ENCODE data around the gene ANKRD26.

ANKRD26 gene

GRCh38 chr10:27104919-27105318 is 4.6 kb upstream of the ANKRD26 start:
- TF ChIP-seq ZNF384 (IDR thresholded peaks at IDR 0.05) = no peak
- no peak for TF ChIP-seq SP1 (IDR thresholded peaks at IDR 0.05)
- no peak for TF ChIP-seq FOXK2 (IDR thresholded peaks at IDR 0.05)
- TF ChIP-seq ARNT (IDR thresholded peaks at IDR 0.05) = no peak
- no peak for TF ChIP-seq ELF4 (IDR thresholded peaks at IDR 0.05)
- no peak for TF ChIP-seq BHLHE40 (IDR thresholded peaks at IDR 0.05; ENCODE audit: borderline replicate concordance)
- TF ChIP-seq PKNOX1 (IDR thresholded peaks at IDR 0.05) = no peak
- no peak for TF ChIP-seq SUZ12 (IDR thresholded peaks at IDR 0.05)
- TF ChIP-seq CTBP1 (IDR thresholded peaks at IDR 0.05; ENCODE audit: borderline replicate concordance) = no peak
- TF ChIP-seq L3MBTL2 (conservative IDR thresholded peaks at IDR 0.05) = no peak
- TF ChIP-seq LEF1 (IDR thresholded peaks at IDR 0.05; ENCODE audit: borderline replicate concordance) = no peak
- no peak for TF ChIP-seq FOXM1 (IDR thresholded peaks at IDR 0.05; ENCODE audit: borderline replicate concordance)
- TF ChIP-seq FOXA1 (IDR thresholded peaks at IDR 0.05) = no peak
- no peak for TF ChIP-seq HDGF (IDR thresholded peaks at IDR 0.05; ENCODE audit: borderline replicate concordance)
- TF ChIP-seq NFRKB (IDR thresholded peaks at IDR 0.05) = no peak
- TF ChIP-seq TARDBP (IDR thresholded peaks at IDR 0.05) = no peak
- ChIA-PET CTCF (no interaction called here), POLR2A (no interaction called here)
- no peak for DNase-seq (ENCODE audit: extremely low spot score)

DNA sequence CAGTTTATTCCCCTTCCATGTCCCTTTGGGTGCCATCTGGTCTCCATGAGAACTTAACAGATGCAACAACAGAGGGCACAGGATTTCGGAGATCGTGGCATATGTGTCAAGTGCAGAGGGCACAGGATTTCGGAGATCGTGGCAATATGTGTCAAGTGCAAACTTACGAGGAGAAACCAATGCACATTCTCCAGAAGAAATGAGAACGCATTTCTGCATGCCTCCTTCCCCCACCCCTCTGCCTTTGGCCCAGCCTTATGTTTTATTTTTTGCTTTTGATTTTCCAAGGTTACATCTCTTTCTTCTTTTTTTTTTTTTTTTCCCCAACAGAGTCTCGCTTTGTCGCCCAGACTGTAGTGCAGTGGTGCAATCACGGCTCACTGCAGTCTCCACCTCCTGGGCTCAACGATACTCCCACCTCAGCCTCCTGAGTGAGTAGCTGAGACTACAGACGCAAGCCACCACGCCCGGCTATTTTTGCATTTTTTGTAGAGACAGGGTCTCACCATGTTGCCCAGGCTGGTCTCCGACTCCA is 586 bp upstream of the ANKRD26 start:
- ChIA-PET POLR2A (interaction anchor here (0.9 to 1.6 kb wide), 17 partner anchors 8 to 350 kb away, joined by 3 to 15 read pairs (median 4); partner anchors contain the start of gene YME1L1), CTCF (no interaction called here)
- no peak for TF ChIP-seq PKNOX1 (IDR thresholded peaks at IDR 0.05)
- no peak for TF ChIP-seq HDGF (IDR thresholded peaks at IDR 0.05; ENCODE audit: borderline replicate concordance)
- no peak for TF ChIP-seq TARDBP (IDR thresholded peaks at IDR 0.05)
- TF ChIP-seq ZNF384 (IDR thresholded peaks at IDR 0.05) = no peak
- TF ChIP-seq FOXM1 (IDR thresholded peaks at IDR 0.05; ENCODE audit: borderline replicate concordance) = no peak
- TF ChIP-seq FOXK2 (IDR thresholded peaks at IDR 0.05) = no peak
- TF ChIP-seq LEF1 (IDR thresholded peaks at IDR 0.05; ENCODE audit: borderline replicate concordance) = no peak
- TF ChIP-seq NFRKB (IDR thresholded peaks at IDR 0.05) = no peak
- no peak for TF ChIP-seq ARNT (IDR thresholded peaks at IDR 0.05)
- TF ChIP-seq L3MBTL2 (conservative IDR thresholded peaks at IDR 0.05) = no peak
- TF ChIP-seq SUZ12 (IDR thresholded peaks at IDR 0.05) = no peak
- TF ChIP-seq SP1 (IDR thresholded peaks at IDR 0.05) = no peak
- TF ChIP-seq BHLHE40 (IDR thresholded peaks at IDR 0.05; ENCODE audit: borderline replicate concordance) = no peak
- no peak for TF ChIP-seq FOXA1 (IDR thresholded peaks at IDR 0.05)

GRCh38 chr10:27099448-27099847 is 846 bp downstream of the ANKRD26 start:
- CTCF ChIA-PET = no interaction called here
- TF ChIP-seq LEF1 (IDR thresholded peaks at IDR 0.05; ENCODE audit: borderline replicate concordance) = no peak
- TF ChIP-seq NFRKB (IDR thresholded peaks at IDR 0.05) = no peak
- DNase-seq (ENCODE audit: extremely low spot score) = no peak
- POLR2A ChIA-PET = interaction anchor here (1.4 to 1.6 kb wide), 2 partner anchors 15 to 54 kb away, joined by 7 to 15 read pairs; partner anchors contain the start of gene YME1L1

More for the DNA sequence above, 586 bp upstream of the ANKRD26 start:
- DNase-seq (ENCODE audit: extremely low spot score) = no peak

DNA sequence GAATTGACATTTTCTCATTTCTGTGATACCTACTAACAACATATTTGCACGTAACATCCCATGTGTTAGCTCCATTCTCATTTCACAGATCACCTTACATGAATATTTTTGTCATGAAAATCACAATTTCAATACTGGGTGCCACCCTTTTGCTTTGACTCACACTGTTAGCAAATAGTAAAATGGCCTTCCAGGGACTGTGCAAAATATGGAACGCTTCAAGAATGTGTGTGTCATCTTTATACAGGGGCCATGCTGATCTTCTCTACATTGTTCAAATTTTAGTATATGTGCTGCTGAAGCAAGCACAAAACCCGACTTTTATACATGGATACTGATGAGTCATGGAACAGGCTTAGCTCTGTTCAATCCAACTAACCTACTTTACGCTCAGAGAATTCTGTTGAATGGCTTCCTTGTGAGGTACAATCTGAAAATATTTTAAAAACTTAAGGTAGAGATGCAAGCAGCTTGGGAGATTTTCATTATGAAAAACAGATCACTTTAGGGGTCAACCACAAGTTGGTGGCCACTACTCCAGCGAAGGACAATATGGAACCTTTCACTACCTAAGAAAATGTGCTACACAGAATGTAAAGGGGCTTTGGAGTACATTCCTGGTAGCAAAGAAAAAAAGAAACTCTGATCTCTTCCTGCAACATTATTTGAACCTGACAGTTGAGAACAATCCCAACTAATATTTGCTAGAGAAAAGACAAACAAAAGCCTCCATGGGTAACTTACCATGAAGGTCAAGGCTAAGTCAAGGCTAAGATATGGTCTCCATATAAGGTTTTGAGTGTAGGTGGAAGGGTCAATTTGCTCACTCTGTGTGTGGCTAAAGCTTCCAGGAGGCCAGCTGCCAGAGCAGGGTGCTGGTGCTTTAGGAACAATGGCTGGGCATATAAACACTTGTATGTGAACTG is 11.9 kb downstream of the ANKRD26 start:
- ChIA-PET CTCF (no interaction called here), POLR2A (no interaction called here)
- TF ChIP-seq SUZ12 (IDR thresholded peaks at IDR 0.05) = no peak
- TF ChIP-seq PKNOX1 (IDR thresholded peaks at IDR 0.05) = no peak
- TF ChIP-seq BHLHE40 (IDR thresholded peaks at IDR 0.05; ENCODE audit: borderline replicate concordance) = no peak
- no peak for TF ChIP-seq ARNT (IDR thresholded peaks at IDR 0.05)
- TF ChIP-seq NFRKB (IDR thresholded peaks at IDR 0.05) = no peak
- DNase-seq (ENCODE audit: extremely low spot score) = no peak

DNA sequence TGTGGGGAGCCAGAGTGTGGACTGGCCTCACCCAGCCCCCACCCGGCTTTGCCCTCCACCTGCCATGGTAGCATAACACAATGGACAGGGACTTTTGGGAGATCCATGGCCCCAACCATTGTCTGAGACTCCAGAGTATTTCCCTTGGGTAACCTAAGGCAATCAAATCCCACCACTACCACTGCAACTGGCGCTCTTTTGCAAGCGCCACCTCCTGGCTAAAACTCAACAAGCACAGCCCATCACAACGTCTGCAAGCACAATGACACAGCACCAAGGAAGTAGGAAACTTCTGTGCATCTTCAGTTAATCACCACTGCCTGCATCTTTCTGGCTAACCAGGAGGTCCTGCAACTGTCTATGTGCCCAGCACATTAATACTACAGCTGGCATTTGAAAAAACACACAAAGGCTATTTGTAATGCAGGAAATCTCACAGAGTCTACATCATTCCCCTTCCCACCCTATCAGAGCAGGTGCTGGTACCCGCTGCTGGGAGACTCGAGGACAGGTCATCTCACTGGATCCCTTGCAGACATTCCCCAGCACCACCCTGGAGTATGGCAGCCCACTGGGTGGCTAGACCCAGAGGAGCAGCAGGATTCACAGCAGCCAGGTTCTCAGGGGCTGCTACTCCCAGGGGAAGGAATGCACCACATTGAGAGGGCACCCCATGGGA is 27.7 kb downstream of the ANKRD26 start:
- CTCF ChIA-PET = no interaction called here
- POLR2A ChIA-PET = no interaction called here
- DNase-seq (ENCODE audit: extremely low spot score) = peak; percentile 5
- TF ChIP-seq ZNF384 (IDR thresholded peaks at IDR 0.05) (no peak), ELF4 (IDR thresholded peaks at IDR 0.05) (no peak), BHLHE40 (IDR thresholded peaks at IDR 0.05; ENCODE audit: borderline replicate concordance) (no peak), NFRKB (IDR thresholded peaks at IDR 0.05) (no peak), ARNT (IDR thresholded peaks at IDR 0.05) (no peak), HDGF (IDR thresholded peaks at IDR 0.05; ENCODE audit: borderline replicate concordance) (no peak), TARDBP (IDR thresholded peaks at IDR 0.05) (no peak), FOXM1 (IDR thresholded peaks at IDR 0.05; ENCODE audit: borderline replicate concordance) (no peak), L3MBTL2 (conservative IDR thresholded peaks at IDR 0.05) (no peak), SP1 (IDR thresholded peaks at IDR 0.05) (no peak), FOXA1 (IDR thresholded peaks at IDR 0.05) (no peak), LEF1 (IDR thresholded peaks at IDR 0.05; ENCODE audit: borderline replicate concordance) (no peak), SUZ12 (IDR thresholded peaks at IDR 0.05) (no peak), PKNOX1 (IDR thresholded peaks at IDR 0.05) (no peak)

Data from HEK293T (cell line).